Measurements from ENCODE around the gene HES5.

- TF ChIP-seq RAD21 (IDR thresholded peaks at IDR 0.05; ENCODE audit: low read length): no peak
- no peak for TF ChIP-seq USF1 (IDR thresholded peaks at IDR 0.05; ENCODE audit: borderline replicate concordance, low read depth)
- TF ChIP-seq POLR2AphosphoS5 (IDR thresholded peaks at IDR 0.05; ENCODE audit: low read depth, low read length): no peak
- no peak for TF ChIP-seq CTCF (IDR thresholded peaks at IDR 0.05)
- TF ChIP-seq SIN3A (IDR thresholded peaks at IDR 0.05; ENCODE audit: borderline replicate concordance, low read depth, low read length): no peak
- TF ChIP-seq FOXM1 (IDR thresholded peaks at IDR 0.05; ENCODE audit: low read depth): no peak
- TF ChIP-seq YY1 (IDR thresholded peaks at IDR 0.05; ENCODE audit: low read depth): no peak
- no peak for TF ChIP-seq EP300 (IDR thresholded peaks at IDR 0.05; ENCODE audit: borderline replicate concordance in 1 of 2, low read depth in 1 of 2, low read length in 1 of 2)
- no peak for TF ChIP-seq SMC3 (IDR thresholded peaks at IDR 0.05; ENCODE audit: low read depth, low read length)
- TF ChIP-seq RXRA (IDR thresholded peaks at IDR 0.05; ENCODE audit: borderline replicate concordance, low read depth): no peak
- TF ChIP-seq NRF1 (IDR thresholded peaks at IDR 0.05; ENCODE audit: low read depth, low read length): no peak
- no peak for TF ChIP-seq MXI1 (IDR thresholded peaks at IDR 0.05; ENCODE audit: low read depth, low read length)
- TF ChIP-seq TAF1 (IDR thresholded peaks at IDR 0.05; ENCODE audit: borderline replicate concordance, low read depth, low read length): no peak
Observed at GRCh38 chr1:2515763-2516080, 14.3 kb downstream of the HES5 start.

Data from SK-N-SH (cell line).